Heart right ventricle (tissue), 16 donors: ENCODE measurements around the gene TTF2. TPM values are rescaled to one million over a fixed set of nuclear protein-coding genes. Genes with fewer than 3 reads are reported as not detected.

ENCODE experiments used
- ATAC-seq, 8 donors: fragments of 200-7000 bp; cut with Tn5 transposase; one replicate each; pipeline ENCODE4 v1.9.1; 2020; ENCODE audit warnings: mild to moderate bottlenecking in 8 of 8, moderate library complexity in 8 of 8, moderate number of reproducible peaks in 1 of 8
- DNase-seq, 2 donors: peaks; one replicate each; pipeline ENCODE4 v3.0.0-alpha.2; 2020
- H3K27ac ChIP-seq, 10 donors: fragments of 200-600 bp; sonication (generic) in 2 of 10; one replicate each; pipeline versions ENCODE4 v1.5.0 to v1.8.0; 2020 to 2022; ENCODE audit warnings: mild to moderate bottlenecking in 3 of 10
- H3K27me3 ChIP-seq, 7 donors: fragments of 200-600 bp; one replicate each; pipeline ENCODE4 v1.8.0; 2021 to 2022; ENCODE audit warnings: mild to moderate bottlenecking in 2 of 7
- H3K36me3 ChIP-seq, 9 donors: fragments of 200-600 bp; sonication (generic) in 1 of 9; one replicate each; pipeline versions ENCODE4 v1.5.0 to v1.8.0; 2020 to 2022; ENCODE audit warnings: mild to moderate bottlenecking in 2 of 9
- H3K4me1 ChIP-seq, 9 donors: fragments of 200-600 bp; sonication (generic) in 1 of 9; one replicate each; pipeline versions ENCODE4 v1.5.0 to v1.8.0; 2020 to 2022; ENCODE audit warnings: mild to moderate bottlenecking in 4 of 9
- H3K4me3 ChIP-seq, 10 donors: fragments of 200-600 bp; sonication (generic) in 2 of 10; one replicate each; pipeline versions ENCODE4 v1.5.0 to v1.8.0; 2020 to 2022; ENCODE audit warnings: mild to moderate bottlenecking in 7 of 10, moderate library complexity in 2 of 10
- H3K9me3 ChIP-seq, 11 donors: fragments of 200-600 bp in 10 of 11; sonication (generic) in 2 of 11; one replicate each; pipeline versions ENCODE4 v1.5.0 to v1.8.0; 2013 to 2022; ENCODE audit warnings: mild to moderate bottlenecking in 2 of 11, control low read depth in 1 of 11, moderate library complexity in 1 of 11
- CTCF ChIP-seq, 9 donors: fragments of 200-600 bp; sonication (generic) in 2 of 9; IDR thresholded peaks; one replicate each; pipeline versions ENCODE4 v1.5.0 to v1.8.0; 2021 to 2022; ENCODE audit warnings: antibody characterized with exemption in 9 of 9, mild to moderate bottlenecking in 5 of 9, moderate library complexity in 1 of 9
- WGBS, 2 donors: extraction: QIAGEN DNeasy Blood & Tissue Kit; methylation state at CpG; one replicate each; pipeline ENCODE4 v1.1.7; 2013; ENCODE audit warnings: inconsistent platforms in 1 of 2; 5-methylcytosine and 5-hydroxymethylcytosine counted together
- intact Hi-C, 10 donors: fragments of 100-400 bp; cut with DNase I; formaldehyde crosslinking; loops; one replicate each; pipeline versions ENCODE4 v1.11.1 to v1.14.2; 2022
- polyA plus RNA-seq, 2 donors: library from polyadenylated mRNA; stranded (reverse); fragments of 200-250 nt; gene quantifications; one replicate each; pipeline ENCODE4 v1.2.3, GENCODE V29; 2013
- total RNA-seq, 10 donors: library from RNA; stranded (reverse); fragmentation: NEBNext Ultra II Directional in 3 of 10; extraction: Animal tissue kit (Norgen Biotek cat#: 25700) in 3 of 10; gene quantifications; one replicate each; pipeline versions ENCODE4 v1.2.1 to v1.2.4, GENCODE V29; 2021 to 2023
- donor health status: Arrhythmogenic right ventricular cardiomyopathy.
- donor health status: ischemic (EF 13 %, LVEDD 7.1; RV severe dilation, severe dysfunction).
- donor health status: healthy with polysubstance abuse.
- donor health status: DM: no; HTN: yes; CAD: no.
- donor health status: DM: no; HTN: no; CAD: no.
- donor health status: ischemic (EF 25% LVEDD 6.9; RV normal size, moderate dysfunction).
- donor health status: ischemic (EF 25% LVEDD 5.7; RV mildly dilated, moderate dysfunction).
- donor health status: healthy.
- donor health status: DM: yes; HTN: yes; CAD: no.
- donor health status: Ischemic cardiomyopathy.
- donor health status: ischemic (EF 35%, LVEDD 5.7; RV mildly dilated, moderate dysfunction).
- donor health status: nonischemic (EF 11% LVEDD 7.7; RV severe dilation, severe dysfunction).
- donor health status: DM: yes; HTN: yes; CAD: no.
- donor health status: PGD.
- donor health status: ischemic (EF 29% LVEDD 5.4; RV normal size, mild dysfunction).
- donor health status: nonischemic (EF 23%, LVEDD 6.1; RV moderate dilation, normal function).

TTF2 gene
- total and polyA plus RNA-seq, 12 donors, result 2.0 to 19.0 (median 9.5) TPM

GRCh38 chr1:117030271-117030877 is 29.8 kb upstream of the TTF2 start:
- Histone ChIP-seq H3K36me3 (peaks cover 0 to 4% (median 0%) of the 10 kb centered on the region in 9 donors), H3K27ac (no peak overlapping the region), H3K27me3 (no peaks in the 10 kb centered on the region), H3K9me3 (no peaks in the 10 kb centered on the region), H3K4me3 (no peak overlapping the region), H3K4me1 (peaks cover 0 to 27% (median 9%) of the 10 kb centered on the region in 9 donors)
- no peak for DNase-seq
- no peak for ATAC-seq
- WGBS, 2 donors, result 90 to 93% methylated on average over 1 of the region's 1 CpG
- no peak for TF ChIP-seq CTCF (IDR thresholded peaks at IDR 0.05)
- intact Hi-C loops, result no loop called here

GRCh38 chr1:117032266-117032665 is 27.9 kb upstream of the TTF2 start:
- no peaks in the 10 kb centered on the region for H3K9me3 ChIP-seq
- no peak for TF ChIP-seq CTCF (IDR thresholded peaks at IDR 0.05)
- ATAC-seq, result no peak
- H3K27me3 ChIP-seq, result no peaks in the 10 kb centered on the region
- no peak overlapping the region for H3K4me3 ChIP-seq
- H3K4me1 ChIP-seq, result peaks cover 0 to 15% (median 0%) of the 10 kb centered on the region in 9 donors
- H3K36me3 ChIP-seq, result peaks cover 0 to 4% (median 0%) of the 10 kb centered on the region in 9 donors
- 94 to 96% methylated on average over 3 of the region's 3 CpGs for WGBS, 2 donors
- H3K27ac ChIP-seq, result no peak overlapping the region
- intact Hi-C loops, result no loop called here
- DNase-seq, result no peak

- intact Hi-C loops, result no loop called here
- TF ChIP-seq CTCF (IDR thresholded peaks at IDR 0.05), result no peak
- no peak for DNase-seq
Measured at GRCh38 chr1:117032681-117033539, 27.2 kb upstream of the TTF2 start.

GRCh38 chr1:117033772-117034171 is 26.4 kb upstream of the TTF2 start:
- TF ChIP-seq CTCF (IDR thresholded peaks at IDR 0.05), result peak in 1 of 9 donors; percentile 2
- Histone ChIP-seq H3K4me1 (peaks cover 0 to 15% (median 0%) of the 10 kb centered on the region in 9 donors), H3K4me3 (no peak overlapping the region), H3K36me3 (peaks cover 0 to 4% (median 0%) of the 10 kb centered on the region in 9 donors), H3K9me3 (no peaks in the 10 kb centered on the region), H3K27me3 (no peaks in the 10 kb centered on the region), H3K27ac (peak overlapping the region in 2 of 10 donors; percentile 26 to 31)
- peak in 1 of 8 donors; percentile 45 for ATAC-seq
- 55 to 67% methylated on average over 7 of the region's 7 CpGs for WGBS, 2 donors
- intact Hi-C loops, result no loop called here
- DNase-seq, result no peak

More at GRCh38 chr1:117032681-117033539, 27.2 kb upstream of the TTF2 start:
- ATAC-seq, result peak in 1 of 8 donors; percentile 27
- H3K27me3 ChIP-seq, result no peaks in the 10 kb centered on the region
- H3K27ac ChIP-seq, result peak overlapping the region in 1 of 10 donors; percentile 31
- H3K9me3 ChIP-seq, result no peaks in the 10 kb centered on the region
- 70 to 73% methylated on average over 11 of the region's 11 CpGs for WGBS, 2 donors
- peaks cover 0 to 4% (median 0%) of the 10 kb centered on the region in 9 donors for H3K36me3 ChIP-seq
- H3K4me1 ChIP-seq, result peaks cover 0 to 15% (median 0%) of the 10 kb centered on the region in 9 donors
- no peak overlapping the region for H3K4me3 ChIP-seq
